HepG2 (cell line): Measurements from ENCODE around the gene ECHS1.

ENCODE experiments used
- PHF8 ChIP-seq: sonication (generic); formaldehyde crosslinking; IDR thresholded peaks from 2 replicates; pipeline ENCODE4 v1.5.0; 2020; ENCODE audit warnings: missing genetic modification reagents
- ZBTB25 ChIP-seq: IDR thresholded peaks from 2 replicates; pipeline ENCODE4 v1.6.1; 2018; ENCODE audit warnings: missing genetic modification reagents
- ZNF569 ChIP-seq: sonication (generic); formaldehyde crosslinking; IDR thresholded peaks from 2 replicates; pipeline ENCODE4 v1.5.0; 2020; ENCODE audit warnings: mild to moderate bottlenecking, missing genetic modification reagents, moderate library complexity, borderline replicate concordance
- ZNF772 ChIP-seq: sonication (generic); formaldehyde crosslinking; IDR thresholded peaks from 2 replicates; pipeline ENCODE4 v1.5.0; 2020; ENCODE audit warnings: mild to moderate bottlenecking, missing genetic modification reagents

DNA sequence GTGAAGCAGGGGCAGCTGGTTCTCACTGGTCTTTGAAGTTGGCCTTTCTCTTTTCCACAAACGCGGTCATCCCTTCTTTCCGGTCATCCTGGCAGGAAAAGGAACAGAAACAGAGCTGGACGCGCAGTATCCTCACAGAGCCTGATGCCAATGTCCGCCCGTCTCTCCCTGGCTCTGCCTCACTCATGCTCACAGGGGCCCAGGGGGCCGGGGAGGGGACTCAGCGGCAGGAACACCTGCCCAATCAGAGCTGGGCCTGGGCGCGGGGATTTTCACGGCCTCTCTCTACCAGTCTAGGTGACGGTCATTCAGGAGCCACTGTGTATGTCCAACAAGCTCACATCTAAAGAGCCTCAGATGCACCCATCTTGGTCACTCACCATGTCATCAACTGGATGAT lies 10.3 kb downstream of the ECHS1 start:
- TF ChIP-seq ZNF569 (no peak), ZNF772 (no peak), PHF8 (no peak), ZBTB25 (CRISPR knock-in tag) (no peak)
